ENCODE data around the gene TCERG1.
"Not testable (repeated sequence)": the region's sequence is repeated elsewhere in the genome, so short reads cannot be mapped to it uniquely, and the experiment has no call there.

TCERG1 gene

DNA sequence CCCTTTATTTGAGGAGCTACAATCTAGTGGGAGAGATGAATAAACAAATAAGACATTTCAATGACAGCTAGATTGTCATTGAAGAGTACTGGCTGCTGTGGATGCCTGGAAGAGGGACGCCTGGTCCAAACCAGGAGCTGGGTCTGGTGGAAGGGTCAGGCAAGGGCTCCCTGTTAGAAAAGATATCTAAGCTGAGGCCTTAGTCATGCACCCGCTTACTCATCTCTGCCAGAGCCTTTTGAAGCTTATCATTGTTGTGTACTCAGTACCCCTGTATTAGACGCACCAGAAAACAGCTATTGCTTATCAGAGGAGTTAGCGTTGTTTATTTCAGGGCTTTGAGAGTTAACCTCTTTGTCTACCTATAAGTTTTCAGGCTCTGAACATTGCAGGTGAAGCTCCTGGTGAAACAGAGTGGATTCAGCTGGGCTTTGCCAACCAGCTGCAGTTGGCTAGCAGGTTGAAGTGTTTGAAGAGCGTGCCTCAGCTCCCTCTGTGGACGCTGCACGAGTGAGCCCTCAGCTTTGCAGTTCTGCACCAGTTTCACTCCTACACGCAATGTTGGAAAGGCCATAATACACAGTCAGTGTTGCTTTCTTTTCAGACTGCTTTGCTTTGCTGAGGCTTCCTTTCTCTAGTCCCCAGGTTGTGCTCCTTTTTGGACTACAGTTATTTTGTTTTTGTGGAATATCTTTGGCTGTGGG lies 74.4 kb downstream of the TCERG1 start:
- no peak for DNase-seq (ENCODE audit: low read depth)

DNA sequence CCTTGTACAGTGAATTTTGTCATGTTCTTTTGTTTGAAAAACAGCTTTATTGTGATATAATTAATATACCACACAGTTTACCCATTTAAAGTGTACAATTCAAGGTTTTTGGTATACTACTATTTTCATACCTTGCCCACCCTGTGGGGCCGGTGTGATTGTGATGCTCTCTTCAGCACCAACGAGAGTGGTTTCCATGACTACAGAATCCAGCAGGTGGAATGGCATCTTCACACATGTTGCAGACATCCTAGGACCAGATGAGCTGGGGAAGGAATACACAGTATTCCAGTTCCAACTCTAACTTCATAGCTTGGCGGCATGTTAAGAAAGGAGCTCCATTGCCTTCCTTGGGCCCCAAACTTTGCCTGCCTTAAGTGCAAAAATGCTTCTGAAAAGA lies 76.6 kb downstream of the TCERG1 start:
- no peak for DNase-seq (ENCODE audit: low read depth)

DNA sequence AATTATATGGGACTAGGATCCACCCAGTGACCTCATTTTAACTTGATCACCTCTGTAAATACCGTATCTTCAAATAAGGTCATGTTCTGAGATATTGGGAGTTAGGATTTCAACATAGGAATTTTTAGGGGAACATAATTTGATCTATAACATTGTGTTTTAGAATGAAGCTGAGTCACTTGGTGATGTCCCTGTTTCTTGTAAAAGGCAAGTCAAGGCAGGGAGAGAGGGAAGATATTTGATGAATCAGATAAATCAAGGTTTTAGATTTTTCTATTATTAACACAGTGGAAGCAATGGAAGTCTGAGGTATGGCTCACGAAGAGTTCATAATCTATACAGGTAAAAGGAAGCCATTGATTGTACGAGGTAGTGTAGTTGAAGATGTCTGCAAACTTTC lies 80.7 kb downstream of the TCERG1 start:
- DNase-seq (ENCODE audit: low read depth), result no peak

DNA sequence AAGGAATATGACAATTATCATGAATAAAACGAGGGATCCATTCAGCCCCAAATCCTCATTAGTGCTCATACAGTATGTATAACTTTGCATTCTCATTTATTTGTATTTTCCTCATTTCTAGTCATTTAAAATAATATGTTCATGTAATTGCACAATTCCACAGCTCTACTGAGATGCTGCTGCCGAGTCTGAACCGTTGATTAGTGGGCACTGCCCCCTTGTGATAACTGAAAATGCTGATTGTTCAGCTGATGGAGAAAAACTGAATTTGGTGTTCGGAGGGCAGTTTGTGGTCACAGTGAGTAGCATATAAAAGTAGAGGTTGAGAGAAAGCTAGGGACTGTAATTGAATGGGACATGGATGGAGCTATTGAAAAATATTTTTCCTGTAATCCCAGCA lies 81.1 kb downstream of the TCERG1 start:
- DNase-seq (ENCODE audit: low read depth), result no peak

DNA sequence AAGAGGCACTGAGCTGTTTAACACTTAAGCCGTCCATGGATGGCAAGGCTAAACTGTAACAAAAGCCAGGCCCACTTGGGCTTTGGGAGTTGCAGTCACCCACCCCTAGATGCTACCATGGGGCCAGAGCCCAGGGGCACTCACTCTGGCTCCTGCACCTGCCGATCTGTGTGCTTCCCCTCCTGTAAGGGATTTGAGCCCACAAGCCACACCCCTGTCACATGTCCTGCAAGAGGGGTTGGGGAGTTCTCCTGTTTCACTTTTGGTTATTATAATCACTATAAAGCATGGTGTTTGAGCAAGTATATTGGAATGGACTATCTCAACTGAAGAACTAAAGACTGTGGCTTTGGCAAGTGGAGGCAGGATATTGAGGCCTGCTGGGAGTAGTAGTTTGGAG lies 82.9 kb downstream of the TCERG1 start:
- DNase-seq (ENCODE audit: low read depth), result no peak

DNA sequence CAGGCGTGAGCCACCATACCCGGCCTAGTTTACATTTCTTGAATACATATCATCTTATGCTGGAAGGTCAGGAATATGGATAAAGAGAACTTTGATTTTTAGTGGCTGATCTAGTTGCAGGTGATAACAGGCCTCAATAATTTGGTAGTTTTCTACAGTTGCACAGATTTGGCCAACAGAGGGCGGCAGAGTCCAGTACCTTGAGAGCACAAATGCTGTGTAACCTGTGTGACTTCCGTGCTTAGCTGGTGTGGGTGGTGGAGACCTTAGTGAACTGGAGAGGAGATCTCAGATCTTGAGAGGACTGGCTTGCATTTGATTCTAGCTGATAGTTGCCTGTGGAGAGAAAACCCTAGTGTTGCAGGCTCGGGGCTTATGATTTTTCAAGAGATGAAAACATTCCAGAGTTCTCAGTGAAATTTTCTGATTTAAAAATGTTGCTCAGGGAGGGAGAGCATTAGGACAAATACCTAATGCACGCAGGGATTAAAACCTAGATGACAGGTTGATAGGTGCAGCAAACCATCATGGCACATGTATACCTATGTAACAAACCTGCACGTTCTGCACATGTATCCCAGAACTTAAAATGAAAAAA lies 86.2 kb downstream of the TCERG1 start:
- peak; percentile 23 for DNase-seq (ENCODE audit: low read depth)

DNA sequence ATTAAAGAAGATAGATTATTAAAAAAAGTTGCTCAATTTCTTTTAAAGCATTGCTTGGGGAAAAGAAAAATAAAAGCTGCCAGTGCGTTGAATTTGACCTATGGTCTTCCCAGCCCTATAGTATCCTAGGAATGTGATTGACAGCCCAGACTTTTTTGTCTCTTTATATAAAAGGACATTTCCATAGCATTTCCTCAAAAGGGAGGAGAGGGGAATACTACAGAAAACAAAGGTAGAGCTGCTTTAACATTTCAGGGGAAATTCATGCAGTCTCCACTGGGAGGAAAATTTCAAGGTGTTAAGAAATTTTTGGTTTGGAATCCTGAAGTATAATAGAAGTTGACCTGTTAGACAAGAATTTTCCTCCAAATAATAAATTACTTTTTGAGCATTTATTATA lies 86.7 kb downstream of the TCERG1 start:
- no peak for DNase-seq (ENCODE audit: low read depth)

DNA sequence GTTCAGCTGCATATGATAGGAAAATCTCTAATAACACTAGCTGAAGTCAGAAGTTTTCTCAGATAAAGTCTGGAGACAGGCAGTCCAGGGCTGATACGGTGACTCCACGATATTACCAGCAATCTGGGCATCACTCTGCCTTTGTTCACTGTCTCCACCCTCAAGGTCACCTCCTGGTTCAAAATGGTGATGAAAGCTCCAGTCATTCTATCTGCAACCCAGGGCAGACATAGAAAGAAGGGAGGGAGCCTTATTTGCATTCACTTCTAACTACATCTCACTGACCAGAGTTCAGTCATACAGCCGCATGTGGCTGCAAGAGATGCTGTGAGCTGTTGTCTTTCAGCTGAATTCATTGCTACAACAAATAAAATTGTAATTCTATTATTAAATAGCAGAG lies 91.3 kb downstream of the TCERG1 start:
- no peak for DNase-seq (ENCODE audit: low read depth)

DNA sequence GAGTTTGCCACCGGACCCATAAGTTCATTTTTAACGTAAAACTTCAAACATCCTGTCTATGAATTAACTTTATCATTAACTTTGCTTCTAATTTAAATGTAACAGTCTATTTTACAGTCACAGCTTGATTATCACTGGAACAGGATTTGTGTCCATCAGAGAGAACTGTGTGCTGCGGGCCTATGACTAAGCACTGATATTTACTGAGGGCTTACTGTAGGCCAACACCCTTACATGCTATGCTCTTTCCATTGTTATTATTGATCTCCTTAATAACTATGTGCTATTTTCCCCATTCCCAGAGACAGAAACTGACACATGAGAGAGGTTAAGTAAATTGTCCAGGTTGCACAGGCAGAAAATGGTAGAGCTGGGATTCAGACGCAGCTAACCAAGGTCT lies 92.8 kb downstream of the TCERG1 start:
- DNase-seq (ENCODE audit: low read depth), result no peak

DNA sequence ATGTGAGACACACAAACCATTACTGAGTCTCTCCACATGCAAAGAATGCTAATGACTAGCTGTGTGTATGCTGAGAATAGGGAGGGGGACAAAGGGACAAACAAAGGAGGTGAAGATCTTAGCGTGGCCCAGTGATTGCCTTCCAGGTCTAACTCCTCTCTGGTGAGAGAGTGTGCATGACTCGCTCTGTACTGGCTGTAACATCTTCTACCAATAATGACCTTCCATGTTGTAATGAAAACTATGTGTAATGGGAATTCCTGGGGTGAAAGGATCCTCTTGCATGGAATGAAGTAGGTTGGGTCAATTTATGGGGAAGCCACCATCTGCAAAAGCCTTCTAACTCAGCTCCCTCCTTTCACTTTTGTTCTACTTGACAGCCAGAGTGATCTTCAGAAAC lies 93.3 kb downstream of the TCERG1 start:
- no peak for DNase-seq (ENCODE audit: low read depth)

DNA sequence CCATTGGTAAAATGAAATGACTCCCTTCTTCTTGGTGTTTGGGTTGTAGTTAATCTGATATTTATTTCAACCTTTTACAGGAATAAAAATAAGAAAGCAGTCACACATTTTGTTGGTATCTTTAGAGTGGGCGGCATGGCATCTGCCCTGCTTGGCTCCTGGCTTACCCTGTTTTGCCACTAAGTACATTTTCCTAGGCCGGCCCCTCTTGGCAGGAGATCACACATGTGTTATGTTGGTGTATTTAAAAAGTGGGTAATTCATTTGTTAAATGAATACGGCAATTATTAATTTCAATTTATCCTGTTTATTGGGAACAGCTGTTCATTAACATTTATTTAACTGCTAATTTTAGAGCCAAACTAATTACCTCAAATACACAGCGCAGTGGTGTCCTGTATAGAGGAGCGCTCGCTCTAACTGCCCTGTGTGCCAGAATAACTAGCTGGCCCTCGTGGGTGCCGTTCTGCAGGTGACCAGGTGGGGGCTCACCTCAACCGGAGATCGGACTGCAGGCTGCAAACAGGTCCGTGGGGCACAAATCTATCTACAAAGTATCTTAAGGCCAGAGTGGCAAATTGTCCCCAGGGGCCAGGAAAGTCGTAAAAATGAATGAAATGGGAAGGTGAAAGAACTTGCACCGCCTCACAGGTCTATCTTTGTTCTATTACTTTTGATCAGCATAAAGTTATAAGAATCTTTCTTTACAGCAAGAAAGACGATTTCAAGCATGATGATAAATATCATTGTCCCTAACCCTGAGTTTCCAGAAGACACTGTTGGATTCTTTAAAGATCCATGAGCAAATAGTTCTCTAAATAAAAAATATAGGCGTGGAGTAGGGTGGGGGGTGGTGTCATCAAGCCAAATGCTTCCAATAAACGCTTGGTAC lies 95.1 kb downstream of the TCERG1 start:
- DNase-seq (ENCODE audit: low read depth), result no peak

DNA sequence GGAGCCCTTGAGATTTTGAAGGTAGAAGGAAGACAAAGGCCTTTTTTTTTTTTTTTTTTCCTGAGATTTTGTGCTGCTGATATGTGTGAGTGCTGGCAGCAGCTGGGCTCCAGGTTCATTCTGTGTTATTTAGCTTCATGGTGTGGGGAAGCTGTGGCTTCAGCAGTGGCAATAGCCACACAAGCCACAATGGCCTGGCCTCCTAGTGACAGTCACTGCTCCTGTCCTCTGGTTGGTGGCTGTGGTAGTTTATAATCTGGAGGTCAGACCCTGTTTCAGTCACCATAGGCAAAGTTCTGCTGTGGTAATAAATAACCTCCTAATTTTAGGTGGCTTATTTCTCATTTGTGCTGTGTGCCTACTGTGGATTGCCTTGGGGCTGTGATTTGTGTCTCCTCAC lies 97.1 kb downstream of the TCERG1 start:
- no peak for DNase-seq (ENCODE audit: low read depth)

DNA sequence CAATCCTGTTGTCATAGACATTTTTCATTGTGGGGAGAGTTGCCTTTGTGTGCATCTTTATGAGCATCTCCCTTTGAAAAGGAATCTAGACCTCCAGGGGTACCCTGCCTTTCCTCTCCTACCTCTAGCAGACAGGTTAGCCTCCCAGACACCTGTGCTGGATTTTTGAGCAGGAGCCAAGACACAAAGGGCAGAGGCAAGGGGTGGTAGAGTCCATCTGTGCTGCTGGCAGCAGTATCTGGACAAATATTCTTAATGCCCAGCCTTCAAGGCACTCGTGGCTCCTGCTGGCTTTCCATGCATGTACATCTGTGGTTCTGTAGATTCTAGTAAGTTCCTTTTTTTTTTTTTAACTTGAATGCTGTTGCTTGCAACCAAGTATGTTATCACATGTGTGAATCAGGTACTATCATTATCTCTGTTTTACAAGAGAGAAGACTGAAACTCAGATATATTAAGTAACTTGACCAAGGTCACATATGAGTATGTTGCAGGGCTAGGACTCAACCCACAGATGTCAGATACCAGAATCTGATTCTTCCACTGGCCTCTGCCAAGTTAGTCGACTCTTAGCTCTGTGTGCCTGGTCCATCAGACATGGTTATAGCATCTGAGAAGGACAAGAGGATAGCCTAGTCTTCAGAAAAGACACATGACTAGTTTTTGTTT lies 101.8 kb downstream of the TCERG1 start:
- DNase-seq (ENCODE audit: low read depth), result no peak

DNA sequence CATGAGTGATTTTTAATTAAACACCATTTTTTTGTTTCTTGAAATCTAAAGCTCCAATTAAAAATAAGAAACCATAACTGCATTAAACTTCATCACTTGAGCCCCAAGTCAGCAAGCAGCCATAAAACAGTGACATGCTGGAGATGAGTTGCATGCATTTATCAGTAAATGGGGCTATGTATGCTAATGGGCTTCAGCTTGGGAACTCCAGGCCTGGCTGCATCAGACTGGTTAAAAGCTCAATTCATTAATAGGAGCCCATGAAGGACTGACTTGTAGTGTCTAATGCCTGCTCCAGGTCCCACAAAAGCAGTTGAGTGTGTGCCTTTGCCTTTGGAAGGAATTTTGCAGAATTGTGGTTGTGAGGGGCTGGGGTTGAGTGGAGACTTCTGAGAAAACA lies 102.5 kb downstream of the TCERG1 start:
- no peak for DNase-seq (ENCODE audit: low read depth)

DNA sequence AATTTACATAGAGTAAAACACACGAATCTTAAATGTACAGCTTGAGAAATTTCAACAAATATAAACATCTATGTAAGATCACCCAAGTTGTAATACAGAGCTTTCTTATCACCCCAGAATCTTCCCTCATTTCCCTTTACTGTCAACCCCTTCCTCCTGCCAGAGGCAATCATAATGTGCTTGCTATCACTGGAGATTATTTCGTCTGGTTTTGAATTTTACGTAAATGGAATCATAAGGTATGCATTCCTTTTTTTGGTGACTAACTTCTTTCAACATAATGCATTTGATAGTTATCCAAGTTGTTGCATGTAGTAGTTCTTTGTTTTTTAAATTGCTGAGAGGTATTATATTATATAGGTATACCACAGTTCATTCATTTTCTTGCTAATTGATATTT lies 106.3 kb downstream of the TCERG1 start:
- no peak for DNase-seq (ENCODE audit: low read depth)

DNA sequence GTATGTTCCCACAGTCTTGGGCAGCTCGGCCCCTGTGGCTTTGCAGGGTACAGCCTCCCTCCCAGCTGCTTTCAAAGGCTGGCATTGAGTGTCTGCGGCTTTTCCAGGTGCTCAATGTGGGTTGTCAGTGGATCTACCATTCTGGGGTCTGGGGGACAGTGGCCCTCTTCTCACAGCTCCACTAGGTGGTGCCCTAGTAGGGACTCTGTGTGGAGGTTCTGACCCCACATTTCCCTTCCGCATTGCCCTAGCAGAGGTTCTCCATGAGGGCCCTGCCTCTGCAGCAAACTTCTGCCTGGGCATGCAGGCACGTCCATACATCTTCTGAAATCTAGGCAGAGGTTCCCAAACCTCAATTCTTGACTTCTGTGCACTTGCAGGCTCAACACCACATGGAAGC lies 109.8 kb downstream of the TCERG1 start:
- not testable (repeated sequence) for DNase-seq (ENCODE audit: low read depth)

DNA sequence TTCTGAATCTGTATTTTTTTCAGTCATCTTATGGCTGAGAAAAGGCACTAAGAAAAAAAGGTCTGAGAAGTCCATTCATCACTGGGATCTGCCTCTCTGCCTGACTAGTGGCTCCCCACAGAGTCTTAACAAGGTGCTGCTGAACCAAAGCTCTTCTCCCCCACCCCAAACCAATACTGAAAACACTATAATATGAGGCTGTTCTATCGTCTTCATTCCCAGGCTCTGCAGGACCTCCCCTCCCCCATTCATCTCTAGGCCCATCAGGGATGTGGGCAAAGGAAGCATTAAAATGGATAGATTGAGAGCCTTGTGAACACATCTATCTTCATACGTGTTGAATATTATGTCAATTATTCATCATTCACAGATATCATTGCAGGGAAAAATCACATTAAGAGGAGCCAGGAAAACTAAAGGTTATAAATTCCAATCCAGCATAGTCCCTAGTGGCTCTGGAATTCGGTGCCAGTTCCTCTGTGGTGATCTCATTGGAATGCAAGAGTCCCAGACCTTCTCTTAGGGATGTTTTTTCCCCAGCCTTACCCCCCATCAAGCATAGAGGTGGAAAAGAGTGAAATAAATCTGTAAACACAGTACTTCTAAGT lies 113.2 kb downstream of the TCERG1 start:
- DNase-seq (ENCODE audit: low read depth), result peak; percentile 73
